ENCODE data around the gene CCT7.

GRCh38 chr2:73215254-73215653 lies 18.9 kb upstream of the CCT7 start:
- TF ChIP-seq CTCF (IDR thresholded peaks at IDR 0.05; ENCODE audit: insufficient read depth, low read depth, low read length) (no peak), EZH2 (IDR thresholded peaks at IDR 0.05; ENCODE audit: insufficient read depth, low read length) (no peak)

Measured in astrocyte (in vitro differentiated cells and primary cell).